Right hindlimb (tissue), 1 donor: ENCODE results near the gene ZNF366.

Experiments used
- DNase-seq: peaks from one replicate; pipeline ENCODE4 v3.0.0-alpha.2; 2018

The ZNF366 gene

GRCh38 chr5:72519111-72519510 is 11.9 kb upstream of the ZNF366 start:
- no peak for DNase-seq

- DNase-seq, result no peak
These were observed 10.9 kb upstream of the ZNF366 start for GRCh38 chr5:72518001-72518683.

GRCh38 chr5:72516916-72517315 is 9.7 kb upstream of the ZNF366 start:
- DNase-seq, result no peak

GRCh38 chr5:72515211-72515610 is 8.0 kb upstream of the ZNF366 start:
- DNase-seq, result no peak

- no peak for DNase-seq
These were observed 5.3 kb upstream of the ZNF366 start for GRCh38 chr5:72512593-72512860.

GRCh38 chr5:72511774-72512592 is 4.8 kb upstream of the ZNF366 start:
- DNase-seq, result no peak

GRCh38 chr5:72511366-72511765 is 4.2 kb upstream of the ZNF366 start:
- no peak for DNase-seq

- peak; percentile 84 for DNase-seq
These were observed 3.5 kb upstream of the ZNF366 start for GRCh38 chr5:72510610-72511181.

GRCh38 chr5:72509401-72509800 is 2.2 kb upstream of the ZNF366 start:
- peak; percentile 73 for DNase-seq

- DNase-seq, result no peak
These were observed 1.3 kb upstream of the ZNF366 start for GRCh38 chr5:72508241-72509170.

- no peak for DNase-seq
These were observed 663 bp upstream of the ZNF366 start for GRCh38 chr5:72507907-72508238.

GRCh38 chr5:72506158-72506549 is 1.1 kb downstream of the ZNF366 start:
- no peak for DNase-seq

GRCh38 chr5:72505539-72506157 is 1.6 kb downstream of the ZNF366 start:
- DNase-seq, result no peak

GRCh38 chr5:72505016-72505415 is 2.2 kb downstream of the ZNF366 start:
- DNase-seq, result no peak

- no peak for DNase-seq
These were observed 3.2 kb downstream of the ZNF366 start for GRCh38 chr5:72503888-72504491.

GRCh38 chr5:72501488-72501887 is 5.7 kb downstream of the ZNF366 start:
- DNase-seq, result no peak

- DNase-seq, result peak; percentile 70
These were observed 7.5 kb downstream of the ZNF366 start for GRCh38 chr5:72499730-72500129.

- DNase-seq, result no peak
These were observed 8.1 kb downstream of the ZNF366 start for GRCh38 chr5:72499090-72499489.

GRCh38 chr5:72498284-72498683 is 8.9 kb downstream of the ZNF366 start:
- DNase-seq, result no peak

GRCh38 chr5:72497823-72498222 is 9.4 kb downstream of the ZNF366 start:
- no peak for DNase-seq

GRCh38 chr5:72495410-72495809 is 11.8 kb downstream of the ZNF366 start:
- DNase-seq, result no peak

GRCh38 chr5:72494623-72495124 is 12.5 kb downstream of the ZNF366 start:
- no peak for DNase-seq
